Peyer's patch (tissue), 4 donors: ENCODE results near the gene MIAT.

Experiments used
- POLR2A ChIP-seq, 2 donors: fragments of 450-650 bp; IDR thresholded peaks; one replicate each; pipeline ENCODE4 v1.5.1; 2017; ENCODE audit warnings: antibody characterized with exemption in 2 of 2, mild to moderate bottlenecking in 2 of 2, moderate library complexity in 2 of 2
- TF ChIP-seq, protein P1 (sequence below), 6 experiments: fragments of 450-650 bp in 4 of 6; fragments of 200-600 bp in 2 of 6; sonication (generic) in 1 of 6; IDR thresholded peaks; one replicate each; pipeline ENCODE4 v1.5.1; 2017 to 2019; ENCODE audit warnings: antibody characterized with exemption in 6 of 6, mild to moderate bottlenecking in 3 of 6, moderate library complexity in 1 of 6

DNA sequence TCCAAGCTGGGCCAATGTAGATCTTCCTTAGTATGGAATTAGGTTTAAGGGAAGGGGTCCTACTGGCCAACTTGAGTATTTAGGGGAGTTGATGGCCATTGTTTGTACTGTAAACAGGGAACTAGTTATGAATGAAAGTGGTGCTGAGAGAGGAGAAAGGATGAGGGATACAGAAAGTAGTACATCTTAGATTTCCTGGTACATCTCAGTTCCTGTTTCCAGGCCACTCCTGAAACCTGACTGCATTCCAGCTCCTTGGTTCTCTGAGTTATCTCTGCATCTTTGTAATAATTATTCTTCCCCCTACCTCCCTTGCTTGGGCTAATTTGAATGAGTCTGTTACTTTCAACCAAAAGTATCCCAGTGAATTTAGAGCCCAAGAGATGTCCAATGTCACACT, 30.1 kb downstream of the MIAT start:
- TF ChIP-seq, protein P1, sequence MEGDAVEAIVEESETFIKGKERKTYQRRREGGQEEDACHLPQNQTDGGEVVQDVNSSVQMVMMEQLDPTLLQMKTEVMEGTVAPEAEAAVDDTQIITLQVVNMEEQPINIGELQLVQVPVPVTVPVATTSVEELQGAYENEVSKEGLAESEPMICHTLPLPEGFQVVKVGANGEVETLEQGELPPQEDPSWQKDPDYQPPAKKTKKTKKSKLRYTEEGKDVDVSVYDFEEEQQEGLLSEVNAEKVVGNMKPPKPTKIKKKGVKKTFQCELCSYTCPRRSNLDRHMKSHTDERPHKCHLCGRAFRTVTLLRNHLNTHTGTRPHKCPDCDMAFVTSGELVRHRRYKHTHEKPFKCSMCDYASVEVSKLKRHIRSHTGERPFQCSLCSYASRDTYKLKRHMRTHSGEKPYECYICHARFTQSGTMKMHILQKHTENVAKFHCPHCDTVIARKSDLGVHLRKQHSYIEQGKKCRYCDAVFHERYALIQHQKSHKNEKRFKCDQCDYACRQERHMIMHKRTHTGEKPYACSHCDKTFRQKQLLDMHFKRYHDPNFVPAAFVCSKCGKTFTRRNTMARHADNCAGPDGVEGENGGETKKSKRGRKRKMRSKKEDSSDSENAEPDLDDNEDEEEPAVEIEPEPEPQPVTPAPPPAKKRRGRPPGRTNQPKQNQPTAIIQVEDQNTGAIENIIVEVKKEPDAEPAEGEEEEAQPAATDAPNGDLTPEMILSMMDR (IDR thresholded peaks at IDR 0.05): no peak
- no peak for TF ChIP-seq POLR2A (IDR thresholded peaks at IDR 0.05)
